PC-9 (cell line): ENCODE data around the gene RRP12. TPM values are rescaled to one million over a fixed set of nuclear protein-coding genes. Genes with fewer than 3 reads are reported as not detected.

Experiments used
- BruUV-seq: library from RNA; stranded (reverse); fragments of 400-500 nt; replicated peaks from 2 replicates; lab custom pipeline; 2021; lab: Mats Ljungman, UMichigan
- CTCF ChIA-PET: fragments of 300-600 bp; sonication (Branson Sonifier 250); formaldehyde crosslinking; loops from one replicate; lab custom pipeline; 2022; ENCODE audit warnings: antibody characterized with exemption; lab: Charles Lee
- POLR2A ChIA-PET: fragments of 300-600 bp; sonication (Branson Sonifier 250); formaldehyde crosslinking; loops from one replicate; lab custom pipeline; 2022; ENCODE audit warnings: antibody characterized with exemption; ENCODE audit not compliant: unreplicated experiment; lab: Charles Lee
- DNase-seq, 2 experiments: peaks; one replicate each; pipeline versions ENCODE4 v3.0.0 to v3.0.0-alpha.2; 2015 to 2022; ENCODE audit warnings: mixed read lengths in 1 of 2
- H2AFZ ChIP-seq: fragments of 200-600 bp; sonication (generic); 2 replicates; pipeline ENCODE4 v1.8.1; 2017; ENCODE audit warnings: antibody characterized with exemption
- H3F3A ChIP-seq: fragments of 200-600 bp; sonication (generic); 2 replicates; pipeline ENCODE4 v1.8.1; 2017; ENCODE audit warnings: antibody characterized with exemption, mild to moderate bottlenecking, low read depth; ENCODE audit not compliant: insufficient read depth
- H3K27ac ChIP-seq: fragments of 200-600 bp; sonication (generic); 2 replicates; pipeline ENCODE4 v1.6.1; 2016; ENCODE audit warnings: mixed run types
- H3K27me3 ChIP-seq: fragments of 200-600 bp; sonication (generic); 2 replicates; pipeline ENCODE4 v1.6.1; 2016; ENCODE audit warnings: low read depth, mixed run types; ENCODE audit not compliant: insufficient read depth
- H3K36me3 ChIP-seq: fragments of 200-600 bp; sonication (generic); 2 replicates; pipeline ENCODE4 v1.6.1; 2016; ENCODE audit warnings: low read depth, mixed run types
- H3K4me1 ChIP-seq: fragments of 200-600 bp; sonication (generic); replicated peaks from 2 replicates; pipeline ENCODE4 v1.6.1; 2016; ENCODE audit warnings: mixed run types; ENCODE audit not compliant: insufficient read depth
- H3K4me2 ChIP-seq: fragments of 200-600 bp; sonication (generic); 2 replicates; pipeline ENCODE4 v1.6.1; 2017; ENCODE audit warnings: mixed run types
- H3K4me3 ChIP-seq: fragments of 200-600 bp; sonication (generic); 2 replicates; pipeline ENCODE4 v1.6.1; 2016; ENCODE audit warnings: mixed run types
- H3K79me2 ChIP-seq: fragments of 200-600 bp; sonication (generic); 2 replicates; pipeline ENCODE4 v1.6.1; 2017; ENCODE audit warnings: low read depth, mixed run types
- H3K9me2 ChIP-seq: fragments of 200-600 bp; sonication (generic); 2 replicates; pipeline ENCODE4 v1.8.1; 2017; ENCODE audit warnings: mild to moderate bottlenecking; ENCODE audit not compliant: insufficient read depth
- H3K9me3 ChIP-seq: fragments of 200-600 bp; sonication (generic); 2 replicates; pipeline ENCODE4 v1.8.1; 2016; ENCODE audit warnings: low read depth; ENCODE audit not compliant: insufficient read depth
- H4K20me1 ChIP-seq: fragments of 200-600 bp; sonication (generic); 2 replicates; pipeline ENCODE4 v1.8.1; 2017; ENCODE audit not compliant: insufficient read depth
- EZH2 ChIP-seq: fragments of 200-600 bp; sonication (generic); IDR thresholded peaks from 2 replicates; pipeline ENCODE4 v1.8.0; 2017; ENCODE audit warnings: antibody characterized with exemption, low read depth
- intact Hi-C: fragments of 100-400 bp; cut with micrococcal nuclease; formaldehyde crosslinking; loops from one replicate; pipeline ENCODE4 v1.10.0; 2022; ENCODE audit not compliant: unreplicated experiment
- total RNA-seq: library from RNA; stranded (reverse); gene quantifications from 2 replicates; pipeline ENCODE4 v1.2.3, GENCODE V29; 2021
- TF ChIP-seq, protein P1 (sequence below): fragments of 200-600 bp; sonication (generic); conservative IDR thresholded peaks from 2 replicates; pipeline ENCODE4 v1.6.1; 2017; ENCODE audit warnings: mixed run types, antibody characterized with exemption, mild to moderate bottlenecking, moderate library complexity

The RRP12 gene
- total RNA-seq, 1 experiment from 2014 or later = 34.3 TPM

DNA sequence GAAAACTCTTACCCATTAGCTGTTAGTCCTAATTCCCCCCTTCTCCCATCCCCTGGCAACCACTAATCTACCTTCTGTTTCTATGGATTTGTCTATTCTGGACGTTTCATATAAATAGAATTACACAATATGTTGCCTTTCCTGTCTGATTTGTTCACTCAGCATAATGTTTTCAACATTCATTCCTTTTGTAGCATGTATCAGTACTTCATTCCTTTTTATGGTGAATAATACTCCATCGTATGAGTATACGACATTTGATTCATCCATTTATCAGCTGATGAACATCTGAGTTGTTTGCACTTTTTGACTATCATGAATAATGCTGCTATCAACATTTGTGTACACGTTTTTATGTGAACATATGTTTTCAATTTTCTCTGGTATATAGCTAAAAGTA, 86.5 kb downstream of the RRP12 start:
- Histone ChIP-seq H3K27ac (no peak overlapping the region), H3K27me3 (no peaks in the 10 kb centered on the region), H4K20me1 (no peaks in the 10 kb centered on the region), H3K9me3 (no peaks in the 10 kb centered on the region), H3K79me2 (no peaks in the 10 kb centered on the region), H3K4me1 (no peaks in the 10 kb centered on the region), H2AFZ (no peak overlapping the region), H3K9me2 (no peaks in the 10 kb centered on the region), H3K4me2 (no peak overlapping the region), H3K36me3 (no peaks in the 10 kb centered on the region), H3K4me3 (no peak overlapping the region), H3F3A (no peaks in the 10 kb centered on the region)
- no peak for DNase-seq
- ChIA-PET POLR2A (no interaction called here), CTCF (no interaction called here)
- intact Hi-C loops = no loop called here
- no TSS peak for BruUV-seq
- TF ChIP-seq, protein P1, sequence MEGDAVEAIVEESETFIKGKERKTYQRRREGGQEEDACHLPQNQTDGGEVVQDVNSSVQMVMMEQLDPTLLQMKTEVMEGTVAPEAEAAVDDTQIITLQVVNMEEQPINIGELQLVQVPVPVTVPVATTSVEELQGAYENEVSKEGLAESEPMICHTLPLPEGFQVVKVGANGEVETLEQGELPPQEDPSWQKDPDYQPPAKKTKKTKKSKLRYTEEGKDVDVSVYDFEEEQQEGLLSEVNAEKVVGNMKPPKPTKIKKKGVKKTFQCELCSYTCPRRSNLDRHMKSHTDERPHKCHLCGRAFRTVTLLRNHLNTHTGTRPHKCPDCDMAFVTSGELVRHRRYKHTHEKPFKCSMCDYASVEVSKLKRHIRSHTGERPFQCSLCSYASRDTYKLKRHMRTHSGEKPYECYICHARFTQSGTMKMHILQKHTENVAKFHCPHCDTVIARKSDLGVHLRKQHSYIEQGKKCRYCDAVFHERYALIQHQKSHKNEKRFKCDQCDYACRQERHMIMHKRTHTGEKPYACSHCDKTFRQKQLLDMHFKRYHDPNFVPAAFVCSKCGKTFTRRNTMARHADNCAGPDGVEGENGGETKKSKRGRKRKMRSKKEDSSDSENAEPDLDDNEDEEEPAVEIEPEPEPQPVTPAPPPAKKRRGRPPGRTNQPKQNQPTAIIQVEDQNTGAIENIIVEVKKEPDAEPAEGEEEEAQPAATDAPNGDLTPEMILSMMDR = no peak
- no peak for TF ChIP-seq EZH2

DNA sequence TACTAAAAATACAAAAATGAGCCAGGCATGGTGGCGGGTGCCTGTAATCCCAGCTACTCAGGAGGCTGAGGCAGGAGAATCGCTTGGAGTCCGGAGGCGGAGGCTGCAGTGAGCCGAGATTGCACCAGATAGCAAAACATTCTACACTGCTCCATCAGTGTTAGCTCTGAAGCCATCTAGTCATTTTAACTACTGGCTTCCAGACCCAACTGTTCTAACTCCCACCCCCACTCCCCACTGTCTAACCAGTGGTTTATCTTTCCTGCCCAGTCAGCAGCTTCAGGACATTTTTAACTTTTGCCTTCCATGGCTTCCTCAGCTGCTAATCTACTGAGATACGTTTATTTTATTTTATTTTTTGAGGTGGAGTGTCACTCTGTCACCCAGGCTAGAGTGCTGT, 88.2 kb downstream of the RRP12 start:
- no peak overlapping the region for H3K4me3 ChIP-seq
- no peak overlapping the region for H3K27ac ChIP-seq
- no peaks in the 10 kb centered on the region for H3K36me3 ChIP-seq
- no peaks in the 10 kb centered on the region for H3K27me3 ChIP-seq
- DNase-seq = no peak
- no peaks in the 10 kb centered on the region for H3K9me3 ChIP-seq
- no TSS peak for BruUV-seq
- ChIA-PET CTCF (no interaction called here), POLR2A (no interaction called here)
- no peaks in the 10 kb centered on the region for H3K4me1 ChIP-seq
- H2AFZ ChIP-seq = no peak overlapping the region
- H3F3A ChIP-seq = no peaks in the 10 kb centered on the region
- no peak for TF ChIP-seq EZH2
- TF ChIP-seq, protein P1 = no peak
- H4K20me1 ChIP-seq = no peaks in the 10 kb centered on the region
- H3K9me2 ChIP-seq = no peaks in the 10 kb centered on the region
- no peaks in the 10 kb centered on the region for H3K79me2 ChIP-seq
- no peak overlapping the region for H3K4me2 ChIP-seq
- intact Hi-C loops = no loop called here

DNA sequence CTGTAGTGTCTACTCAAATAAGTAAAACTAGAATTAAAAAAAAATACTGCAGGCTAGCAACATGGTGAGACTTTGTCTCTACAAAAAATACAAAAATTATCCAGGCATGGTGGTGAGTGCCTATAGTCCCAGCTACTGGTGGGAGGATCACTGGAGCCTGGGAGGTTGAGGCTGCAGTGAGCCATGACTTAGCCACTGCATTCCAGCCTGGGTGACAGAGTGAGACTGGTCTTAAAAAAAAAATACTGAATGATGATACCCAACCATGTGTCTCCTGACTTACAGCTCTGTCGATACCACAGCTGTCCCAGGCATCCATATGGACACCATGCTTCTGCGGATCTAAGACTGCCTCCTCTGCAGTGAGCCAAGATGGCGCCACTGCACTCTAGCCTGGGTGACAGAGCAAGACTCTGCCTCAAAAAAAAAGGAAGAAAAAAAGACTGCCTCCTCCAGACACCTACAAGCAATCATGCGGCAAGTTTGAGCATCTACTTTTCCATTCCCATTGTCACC, 90.0 kb downstream of the RRP12 start:
- Histone ChIP-seq H3K36me3 (no peaks in the 10 kb centered on the region), H2AFZ (no peak overlapping the region), H3K27ac (no peak overlapping the region), H3K4me1 (no peaks in the 10 kb centered on the region), H3K4me2 (no peak overlapping the region), H4K20me1 (no peaks in the 10 kb centered on the region), H3K9me2 (no peaks in the 10 kb centered on the region), H3K79me2 (no peaks in the 10 kb centered on the region), H3K9me3 (no peaks in the 10 kb centered on the region), H3K4me3 (no peak overlapping the region), H3F3A (no peaks in the 10 kb centered on the region), H3K27me3 (no peaks in the 10 kb centered on the region)
- ChIA-PET POLR2A (no interaction called here), CTCF (no interaction called here)
- BruUV-seq = no TSS peak
- intact Hi-C loops = no loop called here
- no peak for TF ChIP-seq EZH2
- DNase-seq = no peak
